ENCODE results near the gene DCP1B.
"Not testable (repeated sequence)": the region's sequence is repeated elsewhere in the genome, so short reads cannot be mapped to it uniquely, and the experiment has no call there.

GRCh38 chr12:1945502-1945901 is 58.8 kb downstream of the DCP1B start:
- TF ChIP-seq CTCF, POLR2A, POLR2AphosphoS5 (IDR thresholded peaks at IDR 0.05): not testable (repeated sequence)

Data from breast epithelium (tissue), 3 donors.